Measurements from ENCODE around the gene CIBAR2. TPM values are rescaled to one million over a fixed set of nuclear protein-coding genes. Genes with fewer than 3 reads are reported as not detected.

The CIBAR2 gene
- total and polyA plus RNA-seq, 10 of the 15 experiments (the other 5 are each of a cell fraction or from before 2014, with no cell fraction given), result 0.05 to 0.16 (median 0.07) TPM; not detected in 7

GRCh38 chr16:85114909-85115567 lies 2.8 kb upstream of the CIBAR2 start (continued):
- TF ChIP-seq CTCF (IDR thresholded peaks at IDR 0.05 in 2 of 3, conservative IDR thresholded peaks at IDR 0.05 in 1 of 3; ENCODE audit: control insufficient read depth in 2 of 3, extremely low read depth in 1 of 3, insufficient read depth in 1 of 3, low read depth in 3 of 3, low read length in 3 of 3) (peak; percentile 98 to 99 (median 99)), PBX3 (IDR thresholded peaks at IDR 0.05; ENCODE audit: insufficient replicate concordance, low read depth, low read length) (no peak), FOXM1 (IDR thresholded peaks at IDR 0.05; ENCODE audit: low read depth, low read length) (peak; percentile 66; the same call in 1 of the 2 replicates), ATF7 (IDR thresholded peaks at IDR 0.05; ENCODE audit: low read depth) (0 out of 2 replicates have a peak, but pooled peaks have one; percentile 45), SMAD5 (IDR thresholded peaks at IDR 0.05; ENCODE audit: low read depth) (no peak), EED (IDR thresholded peaks at IDR 0.05; ENCODE audit: low read depth) (0 out of 2 replicates have a peak, but pooled peaks have one; percentile 22), SUZ12 (IDR thresholded peaks at IDR 0.05; ENCODE audit: unreplicated experiment) (no peak), KAT2A (conservative IDR thresholded peaks at IDR 0.05; ENCODE audit: control insufficient read depth, low read depth, low read length) (no peak), RUNX3 (IDR thresholded peaks at IDR 0.05; ENCODE audit: low read length) (peak; percentile 63; the same call in 1 of the 2 replicates), SUPT20H (IDR thresholded peaks at IDR 0.05; ENCODE audit: borderline replicate concordance, control insufficient read depth, low read depth, low read length) (no peak), E2F8 (IDR thresholded peaks at IDR 0.05; ENCODE audit: low read depth, partially characterized antibody) (no peak), KLF5 (IDR thresholded peaks at IDR 0.05; ENCODE audit: partially characterized antibody) (peak; percentile 35), ZNF217 (IDR thresholded peaks at IDR 0.05) (peak; percentile 87), ELK1 (IDR thresholded peaks at IDR 0.05; ENCODE audit: low read depth, low read length) (no peak), ESRRA (IDR thresholded peaks at IDR 0.05; ENCODE audit: low read length) (no peak), MTA2 (IDR thresholded peaks at IDR 0.05; ENCODE audit: low read depth) (peak; percentile 57; the same call in 1 of the 2 replicates), ZBTB40 (IDR thresholded peaks at IDR 0.05; ENCODE audit: borderline replicate concordance) (peak; percentile 21; the same call in 1 of the 2 replicates)
